ENCODE measurements around the gene DNAJB6.

Gene DNAJB6

GRCh38 chr7:157429001-157429679 is 92.3 kb downstream of the DNAJB6 start:
- no peak for DNase-seq
- peaks cover 0 to 7% (median 0%) of the 10 kb centered on the region in 3 donors for H3K36me3 ChIP-seq
- H3K27me3 ChIP-seq, result no peaks in the 10 kb centered on the region
- no peak overlapping the region for H3K4me3 ChIP-seq
- no peak overlapping the region for H3K27ac ChIP-seq
- H3K9me3 ChIP-seq, result no peaks in the 10 kb centered on the region
- no peak for TF ChIP-seq CTCF (IDR thresholded peaks at IDR 0.05)
- peaks cover 0 to 9% (median 5%) of the 10 kb centered on the region in 4 donors for H3K4me1 ChIP-seq
- intact Hi-C loops (cut with DNase I; ENCODE audit: low total_unique reads), result loop anchor here (10.0 kb wide), 1 partner anchor 1234 kb away; no protein-coding TSS in a partner anchor

GRCh38 chr7:157429680-157430224 is 92.9 kb downstream of the DNAJB6 start:
- Histone ChIP-seq H3K36me3 (peaks cover 0 to under 1% (median 0%) of the 10 kb centered on the region in 3 donors), H3K27ac (no peak overlapping the region), H3K4me1 (peaks cover 0 to 9% (median 5%) of the 10 kb centered on the region in 4 donors), H3K4me3 (no peak overlapping the region), H3K27me3 (no peaks in the 10 kb centered on the region), H3K9me3 (no peaks in the 10 kb centered on the region)
- intact Hi-C loops (cut with DNase I; ENCODE audit: low total_unique reads), result loop anchor here (10.0 kb wide), 1 partner anchor 1235 kb away; no protein-coding TSS in a partner anchor
- DNase-seq, result no peak
- TF ChIP-seq CTCF (IDR thresholded peaks at IDR 0.05), result no peak

GRCh38 chr7:157430721-157431120 is 93.9 kb downstream of the DNAJB6 start:
- Histone ChIP-seq H3K27me3 (no peaks in the 10 kb centered on the region), H3K9me3 (no peaks in the 10 kb centered on the region), H3K4me3 (no peak overlapping the region), H3K4me1 (peaks cover 0 to 9% (median 5%) of the 10 kb centered on the region in 4 donors), H3K36me3 (no peaks in the 10 kb centered on the region), H3K27ac (no peak overlapping the region)
- no peak for TF ChIP-seq CTCF (IDR thresholded peaks at IDR 0.05)
- peak; percentile 3 to 41 for DNase-seq
- intact Hi-C loops (cut with DNase I; ENCODE audit: low total_unique reads), result no loop called here

- H3K4me3 ChIP-seq, result no peak overlapping the region
- no peaks in the 10 kb centered on the region for H3K36me3 ChIP-seq
- H3K27ac ChIP-seq, result no peak overlapping the region
- H3K4me1 ChIP-seq, result peaks cover 0 to 9% (median 5%) of the 10 kb centered on the region in 4 donors
- intact Hi-C loops (cut with DNase I; ENCODE audit: low total_unique reads), result no loop called here
- H3K27me3 ChIP-seq, result no peaks in the 10 kb centered on the region
- peak; percentile 18 to 55 for DNase-seq
- no peak for TF ChIP-seq CTCF (IDR thresholded peaks at IDR 0.05)
- no peaks in the 10 kb centered on the region for H3K9me3 ChIP-seq
These were observed 94.6 kb downstream of the DNAJB6 start for GRCh38 chr7:157431173-157431950.

- no peak for TF ChIP-seq CTCF (IDR thresholded peaks at IDR 0.05)
- Histone ChIP-seq H3K9me3 (no peaks in the 10 kb centered on the region), H3K27me3 (no peaks in the 10 kb centered on the region), H3K27ac (no peak overlapping the region), H3K4me1 (peaks cover 0 to 9% (median 5%) of the 10 kb centered on the region in 4 donors), H3K36me3 (no peaks in the 10 kb centered on the region), H3K4me3 (peak overlapping the region in 1 of 2 donors; percentile 38)
- peak in 1 of 2 donors; percentile 55 for DNase-seq
- intact Hi-C loops (cut with DNase I; ENCODE audit: low total_unique reads), result no loop called here
These were observed 95.2 kb downstream of the DNAJB6 start for GRCh38 chr7:157431951-157432540.

Data from tibial artery (tissue), 4 donors.